TTC549 (cell line): ENCODE results near the gene GABRB2.
"Not testable (repeated sequence)": the region's sequence is repeated elsewhere in the genome, so short reads cannot be mapped to it uniquely, and the experiment has no call there.

Experiments
- FAIRE-seq: peaks from 2 replicates; lab custom pipeline; 2012; peaks lifted over from hg19 to GRCh38; lab: Jason Lieb, UNC

The GABRB2 gene

DNA sequence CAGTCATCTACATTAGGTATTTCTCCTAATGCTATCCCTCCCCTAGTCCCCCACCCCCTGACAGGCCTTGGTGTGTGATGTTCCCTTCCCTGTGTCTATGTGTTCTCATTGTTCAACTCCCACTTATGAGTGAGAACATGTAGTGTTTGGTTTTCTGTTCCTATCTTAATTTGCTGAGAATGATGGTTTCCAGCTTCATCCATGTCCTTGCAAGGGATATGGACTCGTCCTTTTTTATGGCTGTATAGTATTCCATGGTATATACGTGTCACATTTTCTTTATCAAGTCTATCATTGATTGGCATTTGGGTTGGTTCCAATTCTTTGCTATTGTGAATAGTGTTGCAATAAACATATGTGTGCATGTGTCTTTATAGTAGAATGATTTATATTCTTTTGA is 249.1 kb downstream of the GABRB2 start:
- FAIRE-seq, result not testable (repeated sequence)

DNA sequence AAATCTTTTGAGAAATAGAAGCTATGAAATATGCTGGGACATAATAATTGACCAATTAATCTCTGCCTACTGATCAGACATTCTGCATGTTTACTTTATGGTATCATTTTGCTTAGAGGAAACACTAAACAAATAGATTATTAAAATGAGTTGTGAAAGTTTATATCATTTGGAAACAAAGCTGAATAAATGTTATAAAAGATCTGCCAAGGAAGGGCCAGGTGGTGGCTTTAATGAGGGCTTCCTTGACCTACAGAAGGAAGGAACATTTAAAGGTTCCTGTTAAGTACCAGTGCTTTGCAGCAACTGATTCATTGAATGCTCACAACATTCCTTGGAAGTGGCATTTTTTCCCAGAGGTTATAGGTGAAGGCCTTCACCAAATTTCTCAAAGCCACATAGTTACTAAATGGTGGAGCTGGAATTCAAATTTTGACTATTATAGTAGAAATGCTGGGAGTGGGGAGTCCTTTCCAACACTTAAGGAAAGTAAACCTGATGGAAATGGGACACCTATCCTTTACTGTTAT is 250.7 kb downstream of the GABRB2 start:
- FAIRE-seq, result no peak

GRCh38 chr5:161288071-161288470 is 258.5 kb downstream of the GABRB2 start:
- FAIRE-seq, result no peak

DNA sequence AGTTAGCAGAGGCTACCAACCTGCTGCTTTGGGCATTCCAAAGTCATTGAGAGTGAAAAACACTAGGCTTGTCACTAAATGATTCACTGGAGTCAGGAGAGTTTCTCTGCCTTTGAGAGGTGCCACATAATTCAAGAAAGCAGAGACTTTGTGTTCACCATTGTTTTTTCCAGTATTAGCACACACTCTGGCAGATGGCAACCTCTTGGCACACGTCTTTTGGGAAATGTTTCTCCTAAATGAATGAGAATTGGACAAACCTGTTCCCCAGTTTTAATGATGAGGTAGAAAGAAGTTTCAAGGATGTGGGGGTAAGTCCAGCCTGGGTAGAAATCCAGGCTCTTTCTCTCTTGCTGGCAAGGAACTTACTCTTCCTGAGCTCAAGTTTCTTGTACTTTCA is 259.1 kb downstream of the GABRB2 start:
- no peak for FAIRE-seq

GRCh38 chr5:161286066-161286655 is 260.4 kb downstream of the GABRB2 start:
- no peak for FAIRE-seq

DNA sequence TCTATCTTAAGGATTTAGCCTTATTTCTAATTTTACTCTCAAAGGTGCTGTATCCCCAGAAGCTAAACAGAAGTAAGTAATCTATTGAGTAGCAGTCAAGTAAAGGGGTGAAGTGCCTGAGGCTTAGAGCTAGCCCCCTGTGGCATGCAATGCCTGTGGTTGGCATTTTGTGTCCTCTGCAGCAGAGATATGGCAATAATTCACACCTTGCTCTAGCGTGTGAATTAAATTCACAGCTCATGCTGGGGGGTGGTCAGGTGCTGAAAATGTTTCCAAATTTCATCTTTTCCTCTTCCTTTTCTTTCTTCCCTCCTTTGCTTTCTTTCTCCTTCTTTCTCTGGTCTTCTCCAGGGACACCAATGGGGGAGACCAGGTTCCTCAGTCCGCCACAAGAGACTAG is 262.1 kb downstream of the GABRB2 start:
- no peak for FAIRE-seq

DNA sequence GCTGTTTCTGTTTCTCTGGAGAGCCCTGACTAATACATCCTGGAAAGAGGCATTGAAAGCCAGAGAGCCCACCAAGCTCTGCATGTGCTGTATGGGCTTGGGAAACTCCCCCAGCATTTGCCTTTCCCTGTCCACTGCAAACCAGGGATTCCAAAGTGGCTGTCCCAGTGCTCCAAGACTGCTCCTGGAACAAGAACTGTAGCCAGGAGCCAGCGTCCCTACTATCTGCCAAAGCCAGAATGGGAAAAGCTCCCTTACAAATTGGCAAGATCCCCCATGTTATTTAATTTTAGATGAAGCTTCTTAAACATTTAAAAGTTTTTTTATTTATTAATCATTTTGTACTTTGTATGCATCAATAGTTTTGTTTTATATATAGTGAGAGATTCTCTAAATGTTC is 263.2 kb downstream of the GABRB2 start:
- FAIRE-seq, result no peak

GRCh38 chr5:161278739-161279660 is 267.5 kb downstream of the GABRB2 start:
- no peak for FAIRE-seq

GRCh38 chr5:161277011-161277410 is 269.5 kb downstream of the GABRB2 start:
- FAIRE-seq, result no peak

DNA sequence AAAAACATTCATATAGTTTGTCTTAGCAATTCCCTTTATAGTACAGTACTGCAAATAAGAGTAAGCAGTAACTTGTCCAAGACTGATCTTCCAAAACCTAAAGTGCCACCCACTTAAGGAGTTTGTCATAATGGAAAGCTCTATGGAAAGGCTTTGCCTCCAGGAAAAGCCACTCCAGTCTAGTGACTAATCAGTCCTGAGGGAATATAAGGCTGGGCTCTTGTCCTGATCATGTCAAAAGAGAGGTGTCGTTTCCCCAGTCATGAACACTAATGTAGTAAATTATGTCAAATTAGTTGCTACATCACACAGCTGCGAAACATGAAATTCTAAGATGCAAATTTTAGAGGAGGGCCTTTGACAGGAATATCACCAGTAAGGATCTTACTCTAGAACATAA is 271.6 kb downstream of the GABRB2 start:
- no peak for FAIRE-seq

- no peak for FAIRE-seq
Observed at GRCh38 chr5:161273410-161273809, 273.1 kb downstream of the GABRB2 start.

DNA sequence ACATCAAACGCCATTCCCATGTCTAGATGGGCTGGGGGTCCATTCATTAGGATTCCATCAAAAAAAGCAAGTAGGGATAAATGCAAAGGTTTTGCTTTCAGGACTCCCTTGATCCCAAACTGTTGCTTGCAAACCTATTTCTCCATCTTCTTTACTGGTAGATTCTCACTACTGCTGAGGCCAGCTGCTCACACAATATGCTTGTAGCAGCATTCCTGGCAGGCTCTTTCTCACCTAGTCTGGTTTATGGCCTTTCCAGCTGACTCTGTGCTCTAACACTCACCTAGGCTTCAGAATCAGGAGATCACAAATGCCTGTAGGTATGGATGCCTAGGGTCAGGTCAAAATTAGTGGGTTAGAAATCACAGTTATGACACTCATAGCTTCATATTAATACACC is 274.7 kb downstream of the GABRB2 start:
- no peak for FAIRE-seq

GRCh38 chr5:161269125-161269524 is 277.4 kb downstream of the GABRB2 start:
- no peak for FAIRE-seq

DNA sequence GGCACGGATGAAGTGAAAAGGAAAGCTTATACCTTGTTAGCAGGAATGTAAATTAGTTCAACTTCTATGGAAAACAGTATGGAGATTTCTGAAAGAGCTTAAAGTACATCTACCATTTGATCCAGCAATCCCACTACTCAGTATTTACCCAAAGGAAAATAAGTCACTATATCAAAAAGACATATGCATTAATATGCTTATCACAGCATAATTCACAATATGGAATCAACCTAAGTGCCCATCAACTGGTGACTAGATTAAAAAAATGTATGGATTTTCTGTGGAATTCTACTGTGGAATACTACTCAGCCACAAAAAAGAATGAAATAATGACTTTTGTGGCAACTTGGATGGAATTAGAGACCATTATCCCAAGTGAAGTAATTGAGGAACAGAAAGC is 279.6 kb downstream of the GABRB2 start:
- FAIRE-seq, result no peak

DNA sequence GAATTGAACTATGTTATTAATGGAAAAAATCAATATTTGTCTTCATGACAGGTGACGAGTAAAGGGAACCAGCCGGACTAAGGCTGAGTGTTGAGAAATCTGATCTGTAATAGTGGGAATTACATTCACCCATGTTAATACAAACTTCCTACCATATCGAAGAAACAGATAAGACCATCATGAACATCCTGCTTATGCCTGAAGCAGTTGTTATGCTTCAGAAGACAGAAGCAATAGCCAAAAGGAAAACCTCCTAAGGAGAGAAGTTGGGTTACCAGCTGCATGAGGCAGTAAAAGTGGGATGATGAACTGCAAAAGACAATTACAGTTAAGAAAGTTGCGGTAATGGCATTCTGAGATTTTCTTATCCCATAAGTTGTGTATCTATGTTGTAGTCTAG is 281.5 kb downstream of the GABRB2 start:
- no peak for FAIRE-seq

GRCh38 chr5:161263191-161263590 is 283.3 kb downstream of the GABRB2 start:
- FAIRE-seq, result no peak

DNA sequence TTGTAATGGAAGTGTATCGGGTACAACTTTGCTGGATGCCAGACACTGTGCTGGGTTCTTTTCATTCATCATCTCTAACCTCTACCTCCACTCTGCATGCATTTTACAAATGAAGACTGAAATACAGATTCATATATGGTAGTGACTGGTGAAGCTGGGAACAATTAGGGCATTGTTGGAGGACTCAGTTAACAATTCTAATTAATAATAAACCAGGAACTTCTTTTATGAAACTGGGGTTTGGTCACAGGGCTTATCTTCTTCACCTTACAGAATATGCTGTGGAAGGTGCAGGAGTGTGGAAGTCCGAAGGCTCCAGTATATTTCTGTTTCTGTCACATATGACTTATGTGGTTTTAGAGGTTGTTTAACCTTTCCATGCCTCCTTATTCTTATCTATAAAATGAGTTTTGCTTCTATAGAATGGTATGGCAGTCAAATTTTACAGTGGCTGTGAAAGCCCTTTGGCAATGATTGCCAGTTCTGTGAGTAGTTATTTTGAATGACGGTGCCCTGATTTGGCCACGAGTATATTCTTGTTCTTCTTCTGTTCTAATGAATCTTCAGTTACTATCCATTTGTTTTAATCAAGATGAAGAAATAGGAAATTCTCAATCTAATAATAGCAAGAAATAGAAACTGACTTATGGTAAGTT is 284.7 kb downstream of the GABRB2 start:
- no peak for FAIRE-seq

DNA sequence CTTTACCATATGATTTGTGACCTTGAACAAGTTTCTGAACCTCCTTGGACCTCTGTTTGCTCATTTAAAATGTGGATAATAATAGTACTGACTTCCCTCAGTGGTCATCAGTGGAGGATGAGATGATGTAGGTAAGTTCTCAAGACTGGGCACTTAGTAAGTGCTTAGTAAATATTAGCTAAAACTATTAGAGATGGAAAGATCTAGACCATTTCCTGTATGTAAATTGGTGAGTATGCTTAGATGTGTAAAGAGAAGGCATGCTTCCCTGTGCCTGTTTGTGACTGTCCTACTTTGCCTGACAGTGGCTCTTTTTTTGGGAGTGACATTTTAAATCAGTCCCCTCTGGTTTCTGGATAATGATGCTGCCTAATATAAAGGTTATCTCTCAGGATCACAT is 288.1 kb downstream of the GABRB2 start:
- FAIRE-seq, result no peak

DNA sequence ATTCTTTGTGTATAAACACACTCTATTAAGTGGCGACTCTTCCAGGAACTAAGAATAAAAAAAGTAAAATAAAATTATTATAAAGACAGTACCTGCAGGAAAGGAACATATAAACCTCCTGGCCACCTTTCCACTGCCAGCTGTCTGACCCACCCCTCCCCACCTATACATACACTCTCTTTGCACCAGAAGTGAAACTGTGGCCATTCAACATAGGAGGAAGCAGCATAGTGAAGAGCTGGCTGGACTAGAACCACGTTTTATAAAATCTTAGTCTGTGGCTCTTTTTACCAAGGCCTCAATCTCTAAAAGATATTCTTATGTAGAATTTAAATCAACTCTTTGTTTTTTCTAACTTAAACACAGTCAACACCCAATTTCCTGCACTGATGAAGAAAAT is 289.6 kb downstream of the GABRB2 start:
- no peak for FAIRE-seq

DNA sequence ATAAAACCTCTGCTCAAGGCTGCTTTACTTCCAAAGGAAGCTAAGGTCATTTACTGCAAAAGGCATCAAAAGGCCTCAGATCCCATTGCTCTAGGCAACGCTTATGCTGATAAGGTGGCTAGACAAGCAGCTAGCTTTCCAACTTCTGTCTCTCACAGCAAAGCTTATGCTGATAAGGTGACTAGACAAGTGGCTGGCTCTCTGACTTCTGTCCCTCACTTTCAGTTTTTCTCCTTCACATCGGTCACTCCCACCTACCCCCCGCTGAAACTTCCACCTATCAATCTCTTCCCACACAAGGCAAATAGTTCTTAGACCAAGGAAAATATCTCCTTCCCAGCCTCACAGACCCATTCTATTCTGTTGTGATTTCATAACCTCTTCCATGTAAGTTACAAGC is 293.6 kb downstream of the GABRB2 start:
- FAIRE-seq, result not testable (repeated sequence)

- FAIRE-seq, result no peak
Observed at GRCh38 chr5:161246749-161247148, 299.8 kb downstream of the GABRB2 start.

DNA sequence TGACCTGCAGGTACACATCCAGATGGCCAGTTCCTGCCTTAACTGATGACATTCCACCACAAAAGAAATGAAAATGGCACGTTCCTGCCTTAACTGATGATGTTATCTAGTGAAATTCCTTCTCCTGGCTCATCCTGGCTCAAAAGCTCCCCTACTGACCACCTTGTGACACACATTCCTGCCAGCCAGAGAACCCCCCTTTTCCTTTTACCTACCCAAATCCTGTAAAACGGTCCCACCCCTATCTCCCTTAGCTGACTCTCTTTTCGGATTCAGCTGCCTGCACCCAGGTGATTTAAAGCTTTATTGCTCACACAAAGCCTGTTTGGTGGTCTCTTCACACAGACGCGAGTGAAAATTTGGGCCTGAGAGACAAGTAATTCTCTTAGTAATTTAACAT is 300.7 kb downstream of the GABRB2 start:
- not testable (repeated sequence) for FAIRE-seq
